ENCODE data around the gene BPI. TPM values are rescaled to one million over a fixed set of nuclear protein-coding genes. Genes with fewer than 3 reads are reported as not detected.

The BPI gene
- total RNA-seq, 2 experiments from 2014 or later = not detected

DNA sequence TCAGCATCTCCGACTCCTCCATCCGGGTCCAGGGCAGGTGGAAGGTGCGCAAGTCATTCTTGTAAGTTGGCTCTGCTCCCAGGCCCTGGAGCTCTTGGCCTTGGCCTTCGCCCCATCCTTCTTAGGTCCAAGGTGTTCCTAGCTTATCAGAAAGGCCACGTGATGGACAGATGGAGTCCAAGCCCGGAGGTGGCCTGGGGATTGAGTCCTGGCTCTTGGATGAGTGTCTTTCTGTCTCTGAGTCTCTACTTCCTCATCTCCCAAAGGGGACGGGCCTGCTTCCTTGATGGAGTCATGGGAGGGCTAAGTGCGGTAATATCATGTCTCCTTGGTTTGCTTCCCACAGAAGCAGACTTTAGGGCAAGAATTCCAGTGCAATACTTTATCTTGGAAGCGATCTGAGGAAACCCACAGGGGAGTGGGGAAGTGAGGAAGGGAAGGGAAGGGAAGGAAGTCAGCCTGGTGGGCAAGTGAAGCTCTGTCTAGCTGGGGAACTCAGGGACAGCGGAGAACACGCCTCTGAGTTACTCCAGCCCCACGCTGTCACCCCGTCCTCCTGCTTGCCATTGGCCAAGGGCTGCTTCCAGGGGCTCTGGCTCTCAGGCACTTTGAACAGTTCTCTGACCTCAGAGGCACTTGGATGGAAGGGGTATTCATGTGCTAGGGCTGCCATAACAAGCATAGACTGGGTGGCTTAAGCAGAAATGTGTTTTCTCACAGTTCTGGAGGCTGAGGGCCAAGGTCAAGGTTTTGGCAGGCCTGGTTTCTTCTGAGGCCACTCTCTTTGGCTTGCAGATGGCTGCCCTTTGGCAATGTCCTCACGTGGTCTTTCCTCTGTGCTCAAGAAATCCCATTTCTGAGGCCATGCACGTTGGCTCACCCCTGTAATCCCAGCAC lies 47.2 kb downstream of the BPI start:
- Mint-ChIP-seq H3K9me3 (no peaks in the 10 kb centered on the region), H3K27me3 (no peaks in the 10 kb centered on the region), H3K27ac (no peak overlapping the region), H3K36me3 (ENCODE audit: low read depth) (no peaks in the 10 kb centered on the region), H3K4me3 (no peak overlapping the region), H3K4me1 (no peaks in the 10 kb centered on the region)
- ChIA-PET CTCF (interaction anchor here (0.6 kb wide), 1 partner anchor 398 kb away, joined by 4 read pairs; no protein-coding TSS in a partner anchor), POLR2A (no interaction called here)
- DNase-seq = no peak

DNA sequence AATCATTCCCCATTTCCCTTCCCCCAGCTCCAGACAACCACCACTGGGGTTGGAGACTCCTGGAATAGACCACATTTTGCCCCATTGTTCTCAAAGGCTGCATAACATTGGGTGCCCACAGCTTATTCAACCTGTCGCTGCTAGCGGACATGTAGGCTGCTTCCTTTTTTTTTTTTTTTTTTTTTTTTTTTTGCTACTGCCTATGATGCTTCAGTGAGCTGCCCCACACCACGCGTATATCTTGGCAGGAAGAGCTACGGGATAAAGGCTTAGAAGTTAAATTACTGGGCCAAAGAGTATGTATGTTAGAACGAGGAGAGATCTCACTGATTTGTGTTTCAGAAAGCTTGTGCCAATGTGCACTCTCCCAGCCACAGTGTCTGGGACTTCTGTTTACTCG lies 49.4 kb downstream of the BPI start:
- Mint-ChIP-seq H3K4me1 (peaks cover 7% of the 10 kb centered on the region), H3K27ac (no peak overlapping the region), H3K27me3 (no peaks in the 10 kb centered on the region), H3K36me3 (ENCODE audit: low read depth) (no peaks in the 10 kb centered on the region), H3K9me3 (no peaks in the 10 kb centered on the region), H3K4me3 (no peak overlapping the region)
- no peak for DNase-seq
- ChIA-PET POLR2A (no interaction called here), CTCF (interaction anchor here (0.6 kb wide), 1 partner anchor 58 kb away, joined by 3 read pairs; no protein-coding TSS in a partner anchor)

DNA sequence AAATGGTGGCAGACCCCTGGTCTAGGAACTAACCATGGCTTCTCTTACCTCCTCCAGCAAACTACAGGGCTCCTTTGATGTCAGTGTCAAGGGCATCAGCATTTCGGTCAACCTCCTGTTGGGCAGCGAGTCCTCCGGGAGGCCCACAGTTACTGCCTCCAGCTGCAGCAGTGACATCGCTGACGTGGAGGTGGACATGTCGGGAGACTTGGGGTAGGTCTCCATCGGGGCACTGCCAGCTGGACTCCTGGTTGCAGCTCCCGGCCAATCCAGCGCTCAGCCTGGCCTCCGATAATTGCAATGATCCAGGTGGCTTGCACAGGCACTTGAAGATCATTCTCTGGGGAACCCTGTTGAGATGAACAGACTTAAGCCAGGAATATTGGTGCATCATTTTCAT lies 50.3 kb downstream of the BPI start:
- DNase-seq = no peak
- no peaks in the 10 kb centered on the region for H3K27me3 Mint-ChIP-seq
- no peak overlapping the region for H3K4me3 Mint-ChIP-seq
- H3K9me3 Mint-ChIP-seq = no peaks in the 10 kb centered on the region
- H3K36me3 Mint-ChIP-seq (ENCODE audit: low read depth) = no peaks in the 10 kb centered on the region
- H3K4me1 Mint-ChIP-seq = peaks cover 7% of the 10 kb centered on the region
- no peak overlapping the region for H3K27ac Mint-ChIP-seq
- CTCF ChIA-PET = no interaction called here
- POLR2A ChIA-PET = no interaction called here

DNA sequence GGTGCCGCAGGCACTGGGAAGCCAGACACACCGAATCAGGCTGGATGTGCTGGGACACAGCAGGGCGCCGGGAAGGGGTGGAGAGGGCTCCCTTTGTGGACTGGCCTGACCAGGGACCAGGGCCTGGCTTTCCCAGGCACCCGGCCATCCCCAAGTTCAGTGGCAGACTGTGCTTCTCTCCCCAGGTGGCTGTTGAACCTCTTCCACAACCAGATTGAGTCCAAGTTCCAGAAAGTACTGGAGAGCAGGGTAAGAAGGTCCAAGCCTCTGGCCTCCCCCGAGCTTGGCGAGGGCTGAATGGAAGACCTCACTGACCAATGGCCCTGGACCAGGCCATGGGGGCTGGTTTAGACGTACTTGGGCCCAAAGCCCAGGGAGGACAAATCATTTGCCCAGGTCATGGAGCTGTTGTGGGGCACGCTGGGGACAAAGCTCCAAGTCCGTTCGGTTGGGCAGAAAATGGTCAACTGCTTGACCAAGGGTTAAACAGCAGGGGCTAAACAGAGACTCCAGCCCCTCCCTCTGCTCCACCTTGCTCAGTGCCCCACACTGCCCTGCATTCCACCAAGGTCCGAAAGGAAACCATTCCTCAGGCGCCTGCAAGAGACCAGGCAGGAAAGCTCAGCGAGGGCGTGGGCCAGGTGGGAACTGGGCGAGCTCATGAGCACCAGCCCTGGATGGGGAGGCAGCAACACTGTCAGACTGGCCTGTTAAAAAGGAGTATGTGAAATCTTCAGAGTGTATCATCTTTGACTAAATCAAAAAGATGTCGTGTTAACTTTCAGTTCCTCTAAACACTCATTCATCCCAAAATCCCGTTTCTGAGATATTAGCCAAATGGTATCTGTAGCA lies 51.4 kb downstream of the BPI start:
- ChIA-PET POLR2A (no interaction called here), CTCF (no interaction called here)
- Mint-ChIP-seq H3K4me3 (no peak overlapping the region), H3K4me1 (peaks cover 7% of the 10 kb centered on the region), H3K27me3 (no peaks in the 10 kb centered on the region), H3K27ac (no peak overlapping the region), H3K36me3 (ENCODE audit: low read depth) (no peaks in the 10 kb centered on the region), H3K9me3 (no peaks in the 10 kb centered on the region)
- DNase-seq = no peak

DNA sequence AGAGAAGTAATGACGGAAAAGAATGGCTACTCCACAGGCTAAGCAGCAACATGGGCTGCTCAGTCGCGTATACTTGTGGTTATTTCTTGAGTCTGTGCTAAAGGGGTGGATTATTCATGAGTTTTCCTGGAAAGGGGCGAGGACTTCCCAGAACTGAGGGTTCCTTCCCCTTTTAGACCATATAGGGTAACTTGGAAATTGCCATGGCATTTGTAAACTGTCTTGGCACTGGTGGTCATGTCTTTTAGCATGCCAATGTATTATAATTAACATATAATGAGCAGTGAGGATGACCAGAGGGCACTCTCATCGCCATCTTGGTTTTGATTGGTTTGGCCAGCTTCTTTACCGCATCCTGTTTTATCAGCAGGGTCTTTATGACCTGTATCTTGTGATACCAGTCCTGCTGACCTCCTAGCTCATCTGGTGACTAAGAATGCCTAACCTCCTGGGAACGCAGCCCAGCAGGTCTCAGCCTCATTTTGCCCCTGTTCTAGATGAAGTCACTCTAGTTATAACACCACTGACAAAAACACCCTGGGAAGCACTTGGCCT lies 53.8 kb downstream of the BPI start:
- Mint-ChIP-seq H3K27me3 (no peaks in the 10 kb centered on the region), H3K36me3 (ENCODE audit: low read depth) (no peaks in the 10 kb centered on the region), H3K27ac (no peak overlapping the region), H3K9me3 (no peaks in the 10 kb centered on the region), H3K4me3 (no peak overlapping the region), H3K4me1 (peaks cover 7% of the 10 kb centered on the region)
- ChIA-PET CTCF (interaction anchor here (0.6 to 1.3 kb wide), 2 partner anchors 10 to 15 kb away, joined by 3 to 4 read pairs; no protein-coding TSS in a partner anchor), POLR2A (no interaction called here)
- DNase-seq = no peak

DNA sequence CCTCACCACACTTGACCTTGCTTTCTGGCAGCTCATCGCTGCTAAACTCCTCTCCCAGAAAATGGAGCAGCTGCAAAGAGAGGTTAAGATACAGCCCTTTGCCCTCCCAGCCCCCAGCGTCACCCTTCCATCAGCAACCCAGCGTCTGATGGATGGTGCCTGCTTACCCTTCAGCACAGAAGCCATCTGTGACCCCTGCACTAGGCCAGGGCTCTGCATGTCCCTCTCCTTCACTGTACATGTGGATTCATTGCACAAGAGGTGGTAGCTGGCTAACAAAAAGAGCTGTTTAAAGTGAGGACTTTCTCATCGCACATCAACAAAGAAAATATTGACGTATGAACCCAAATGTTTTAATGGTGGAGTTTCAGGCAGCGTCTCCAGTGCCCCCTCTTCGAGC lies 54.6 kb downstream of the BPI start:
- no peak for DNase-seq
- peaks cover 7% of the 10 kb centered on the region for H3K4me1 Mint-ChIP-seq
- POLR2A ChIA-PET = no interaction called here
- no peaks in the 10 kb centered on the region for H3K36me3 Mint-ChIP-seq (ENCODE audit: low read depth)
- no peak overlapping the region for H3K27ac Mint-ChIP-seq
- no peak overlapping the region for H3K4me3 Mint-ChIP-seq
- no peaks in the 10 kb centered on the region for H3K27me3 Mint-ChIP-seq
- no peaks in the 10 kb centered on the region for H3K9me3 Mint-ChIP-seq
- CTCF ChIA-PET = interaction anchor here (0.6 kb wide), 1 partner anchor 526 kb away, joined by 5 read pairs; no protein-coding TSS in a partner anchor

DNA sequence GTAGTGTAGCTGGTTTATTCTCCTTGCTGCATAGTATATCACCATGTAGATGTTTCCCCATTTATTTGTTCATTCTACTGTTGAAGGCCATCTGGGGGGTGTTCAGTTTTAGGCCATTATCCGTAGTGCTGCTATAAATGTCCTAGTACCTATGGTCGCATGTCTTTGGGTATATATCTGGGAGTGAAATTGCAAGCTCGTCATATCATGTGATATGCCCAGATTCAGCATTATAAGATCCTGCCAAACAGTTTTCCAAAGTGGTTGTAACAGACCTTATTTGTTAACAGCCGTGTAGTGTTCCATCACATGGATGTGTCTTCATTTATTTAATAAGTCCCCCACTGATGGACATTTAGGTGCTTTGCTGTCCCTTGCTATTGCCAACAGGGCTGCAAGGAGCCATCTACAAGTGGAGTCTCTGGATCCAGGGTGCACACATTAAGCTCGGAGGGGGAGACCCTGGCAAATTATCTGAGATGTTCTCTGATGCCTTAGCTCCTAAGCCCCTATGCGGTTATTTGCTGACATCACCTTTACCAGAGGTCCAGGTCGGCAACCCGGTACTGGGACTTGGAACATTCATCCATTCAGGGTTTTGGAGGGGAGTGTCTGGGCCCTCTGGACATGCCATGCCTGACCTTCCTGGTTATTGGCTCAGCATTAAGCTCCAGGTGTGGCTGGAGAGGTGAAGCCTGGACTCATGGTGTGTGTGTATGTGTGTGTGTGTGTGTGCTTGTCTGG lies 59.2 kb downstream of the BPI start:
- no peak overlapping the region for H3K4me3 Mint-ChIP-seq
- no peaks in the 10 kb centered on the region for H3K27me3 Mint-ChIP-seq
- H3K27ac Mint-ChIP-seq = no peak overlapping the region
- no peak for DNase-seq
- ChIA-PET CTCF (interaction anchor here (1.0 kb wide), 1 partner anchor 9 kb away, joined by 3 read pairs; no protein-coding TSS in a partner anchor), POLR2A (no interaction called here)
- no peaks in the 10 kb centered on the region for H3K9me3 Mint-ChIP-seq
- H3K4me1 Mint-ChIP-seq = no peaks in the 10 kb centered on the region
- no peaks in the 10 kb centered on the region for H3K36me3 Mint-ChIP-seq (ENCODE audit: low read depth)

DNA sequence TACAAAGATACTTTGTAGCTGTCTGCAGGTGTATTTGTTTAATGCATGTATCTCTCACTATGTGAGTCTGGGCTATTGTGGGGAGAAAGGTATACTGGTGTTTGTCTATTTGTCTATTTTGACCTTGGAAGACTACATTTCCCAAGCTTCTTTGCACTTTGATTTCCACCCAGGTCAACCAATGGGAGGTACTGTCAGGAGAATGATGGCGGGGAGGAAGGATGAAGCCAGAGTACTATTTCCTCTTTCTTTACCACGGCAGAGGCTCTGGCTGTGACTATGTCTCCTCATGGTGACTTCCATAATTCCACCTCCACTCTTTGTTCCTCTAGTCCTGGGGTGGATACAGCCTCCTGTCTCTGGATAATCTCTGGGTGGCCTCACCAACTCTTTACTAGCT lies 65.4 kb downstream of the BPI start:
- POLR2A ChIA-PET = no interaction called here

DNA sequence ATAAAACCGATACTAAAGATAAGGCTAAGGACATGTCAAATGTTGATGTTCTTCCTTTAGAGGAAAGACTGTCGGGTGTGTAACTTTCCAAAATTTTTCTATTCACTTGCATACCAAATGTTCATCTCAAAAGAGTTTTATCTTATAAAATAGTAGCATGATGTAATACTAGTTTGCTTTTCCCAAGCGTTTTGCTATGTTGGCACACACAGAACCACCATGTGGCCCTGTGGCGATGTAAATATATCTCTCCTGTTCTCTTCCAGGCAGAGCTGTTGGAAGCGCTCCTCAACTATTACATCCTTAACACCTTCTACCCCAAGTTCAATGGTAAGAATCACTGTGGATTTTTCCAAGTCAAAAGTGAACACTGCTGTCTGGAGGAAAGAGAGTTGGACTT lies 68.8 kb downstream of the BPI start:
- ChIA-PET POLR2A (interaction anchor here (0.6 kb wide), 1 partner anchor 55 kb away, joined by 3 read pairs; no protein-coding TSS in a partner anchor), CTCF (interaction anchor here (1.5 kb wide), 2 partner anchors 9 to 16 kb away, joined by 3 to 4 read pairs; no protein-coding TSS in a partner anchor)
- no peaks in the 10 kb centered on the region for H3K4me1 Mint-ChIP-seq
- no peaks in the 10 kb centered on the region for H3K9me3 Mint-ChIP-seq
- H3K36me3 Mint-ChIP-seq (ENCODE audit: low read depth) = no peaks in the 10 kb centered on the region
- H3K27ac Mint-ChIP-seq = no peak overlapping the region
- no peak for DNase-seq
- H3K27me3 Mint-ChIP-seq = peaks cover 9% of the 10 kb centered on the region
- H3K4me3 Mint-ChIP-seq = no peak overlapping the region

More for the DNA sequence above, 65.4 kb downstream of the BPI start:
- no peaks in the 10 kb centered on the region for H3K4me1 Mint-ChIP-seq
- DNase-seq = no peak
- H3K9me3 Mint-ChIP-seq = no peaks in the 10 kb centered on the region
- H3K27me3 Mint-ChIP-seq = peaks cover 9% of the 10 kb centered on the region
- no peak overlapping the region for H3K27ac Mint-ChIP-seq
- CTCF ChIA-PET = no interaction called here
- no peaks in the 10 kb centered on the region for H3K36me3 Mint-ChIP-seq (ENCODE audit: low read depth)
- H3K4me3 Mint-ChIP-seq = no peak overlapping the region

DNA sequence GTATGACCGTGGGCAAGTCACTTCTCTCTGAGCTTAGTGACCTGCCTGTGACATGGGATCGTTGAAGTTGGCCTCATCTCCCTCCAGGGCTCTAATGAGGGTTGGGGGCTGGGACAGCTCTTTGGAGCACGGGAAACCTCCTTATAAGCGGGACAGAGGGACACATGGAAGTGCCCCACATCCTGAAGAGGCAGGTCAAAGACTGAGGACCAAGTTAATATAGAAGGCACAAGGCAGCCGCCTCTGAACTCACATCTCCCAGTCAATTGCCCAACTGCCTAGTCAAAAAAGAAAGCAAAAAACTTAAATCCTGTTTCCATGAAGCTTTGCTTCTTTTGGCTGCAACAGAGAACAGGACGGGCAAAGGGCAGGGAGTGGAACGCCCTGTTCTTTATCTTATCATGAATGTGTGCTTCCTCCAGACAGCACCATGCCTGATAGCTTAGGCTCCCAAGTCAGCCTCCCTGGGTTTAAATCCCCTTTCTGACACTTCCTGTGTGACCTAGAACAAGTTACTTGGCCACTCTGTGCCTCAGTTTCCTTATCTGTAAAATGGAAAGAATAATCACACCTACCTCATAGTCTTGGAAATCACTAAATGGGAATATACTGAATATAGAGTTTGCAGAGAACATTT lies 69.4 kb downstream of the BPI start:
- CTCF ChIA-PET = interaction anchor here (1.5 kb wide), 1 partner anchor 16 kb away, joined by 4 read pairs; no protein-coding TSS in a partner anchor
- Mint-ChIP-seq H3K4me3 (no peak overlapping the region), H3K27me3 (peaks cover 9% of the 10 kb centered on the region), H3K27ac (no peak overlapping the region), H3K4me1 (no peaks in the 10 kb centered on the region), H3K36me3 (ENCODE audit: low read depth) (no peaks in the 10 kb centered on the region), H3K9me3 (no peaks in the 10 kb centered on the region)
- no peak for DNase-seq
- POLR2A ChIA-PET = interaction anchor here (0.6 kb wide), 2 partner anchors 55 to 387 kb away, joined by 3 read pairs; no protein-coding TSS in a partner anchor

DNA sequence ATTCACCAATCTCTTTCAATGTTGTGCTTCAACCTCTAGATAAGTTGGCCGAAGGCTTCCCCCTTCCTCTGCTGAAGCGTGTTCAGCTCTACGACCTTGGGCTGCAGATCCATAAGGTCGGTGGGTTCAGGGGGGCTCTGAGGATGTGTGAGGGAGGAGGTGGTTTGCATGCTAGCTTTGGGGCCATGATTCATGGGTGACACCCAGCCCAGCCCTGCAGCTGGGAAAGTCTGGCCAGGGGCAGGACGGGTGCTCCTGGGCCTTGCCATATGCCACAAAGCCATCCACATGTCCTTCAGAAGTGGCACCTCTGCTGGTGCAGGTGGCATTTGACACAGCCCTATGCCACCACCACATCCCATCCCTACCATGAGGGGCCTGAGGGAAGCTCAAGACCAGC lies 69.9 kb downstream of the BPI start:
- Mint-ChIP-seq H3K4me3 (no peak overlapping the region), H3K4me1 (no peaks in the 10 kb centered on the region), H3K27ac (no peak overlapping the region), H3K36me3 (ENCODE audit: low read depth) (no peaks in the 10 kb centered on the region), H3K9me3 (no peaks in the 10 kb centered on the region), H3K27me3 (peaks cover 9% of the 10 kb centered on the region)
- ChIA-PET CTCF (interaction anchor here (0.6 to 1.2 kb wide), 2 partner anchors 35 to 167 kb away, joined by 4 read pairs; no protein-coding TSS in a partner anchor), POLR2A (interaction anchor here (0.6 kb wide), 1 partner anchor 387 kb away, joined by 3 read pairs; no protein-coding TSS in a partner anchor)
- DNase-seq = no peak
